Prostate gland (tissue), 2 donors: ENCODE measurements around the gene TNS1.

ENCODE experiments used
- CTCF ChIP-seq, 4 experiments: fragments of 200-600 bp in 2 of 4; fragments of 450-650 bp in 2 of 4; sonication (generic) in 2 of 4; IDR thresholded peaks; 1 replicate in 3 of 4; 2 replicates in 1 of 4; pipeline ENCODE4 v1.5.1; 2016 to 2019; ENCODE audit warnings: antibody characterized with exemption in 4 of 4, mild to moderate bottlenecking in 2 of 4, moderate library complexity in 2 of 4
- POLR2A ChIP-seq: fragments of 450-650 bp; IDR thresholded peaks from one replicate; pipeline ENCODE4 v1.6.1; 2016; ENCODE audit warnings: antibody characterized with exemption, mild to moderate bottlenecking
- POLR2AphosphoS5 ChIP-seq: sonication (generic); formaldehyde crosslinking; IDR thresholded peaks from one replicate; pipeline ENCODE4 v1.6.1; 2017; ENCODE audit warnings: antibody characterized with exemption

GRCh38 chr2:217910875-217911212 lies 92.0 kb downstream of the TNS1 start:
- TF ChIP-seq POLR2A (no peak), CTCF (IDR thresholded peaks at IDR 0.05) (no peak), POLR2AphosphoS5 (no peak)
